Measurements from ENCODE around the gene HMCN1. TPM values are rescaled to one million over a fixed set of nuclear protein-coding genes. Genes with fewer than 3 reads are reported as not detected.

HMCN1 gene
- total and polyA plus RNA-seq, 4 donors, result 1.5 to 6.8 (median 3.5) TPM

GRCh38 chr1:185907246-185907645 is 173.1 kb downstream of the HMCN1 start (continued):
- TF ChIP-seq ZBTB33 (IDR thresholded peaks at IDR 0.05) (no peak), ATF3 (IDR thresholded peaks at IDR 0.05) (no peak), RXRA (IDR thresholded peaks at IDR 0.05) (no peak), FOXA1 (IDR thresholded peaks at IDR 0.05) (no peak), MAX (IDR thresholded peaks at IDR 0.05) (no peak), HNF4G (IDR thresholded peaks at IDR 0.05) (no peak)

- Histone ChIP-seq H3K9me3 (ENCODE audit: control insufficient read depth in 4 of 4, low read length in 3 of 4) (no peaks in the 10 kb centered on the region), H3K27ac (ENCODE audit: low read depth in 1 of 2, low read length in 2 of 2) (no peak overlapping the region), H3K4me3 (ENCODE audit: low read depth in 1 of 3, low read length in 3 of 3) (no peak overlapping the region), H3K4me1 (ENCODE audit: control insufficient read depth in 4 of 4, insufficient read depth in 4 of 4, low read length in 3 of 4) (no peaks in the 10 kb centered on the region), H3K36me3 (ENCODE audit: control insufficient read depth in 4 of 4, insufficient read depth in 3 of 4, low read depth in 1 of 4, low read length in 3 of 4) (no peaks in the 10 kb centered on the region), H3K27me3 (ENCODE audit: control insufficient read depth in 4 of 4, insufficient read depth in 4 of 4, low read length in 3 of 4) (no peaks in the 10 kb centered on the region), H3K9ac (ENCODE audit: low read depth in 1 of 2, low read length in 2 of 2) (no peak overlapping the region)
- WGBS, result 76% methylated on average over 4 of the region's 4 CpGs
- DNase-seq (ENCODE audit: low spot score), result no peak
- TF ChIP-seq FOXA2 (IDR thresholded peaks at IDR 0.05) (no peak), ZBTB33 (IDR thresholded peaks at IDR 0.05) (no peak), TAF1 (conservative IDR thresholded peaks at IDR 0.05) (no peak), GABPA (IDR thresholded peaks at IDR 0.05 in 1 of 2, conservative IDR thresholded peaks at IDR 0.05 in 1 of 2) (no peak), MAX (IDR thresholded peaks at IDR 0.05) (no peak), FOXA1 (IDR thresholded peaks at IDR 0.05) (no peak), YY1 (IDR thresholded peaks at IDR 0.05) (no peak), SP1 (IDR thresholded peaks at IDR 0.05) (no peak), CTCF (IDR thresholded peaks at IDR 0.05; ENCODE audit: low read depth, low read length, missing input control) (no peak), RXRA (IDR thresholded peaks at IDR 0.05) (no peak), HNF4A (conservative IDR thresholded peaks at IDR 0.05) (no peak), RAD21 (IDR thresholded peaks at IDR 0.05) (no peak), ATF3 (IDR thresholded peaks at IDR 0.05) (no peak), HNF4G (IDR thresholded peaks at IDR 0.05) (no peak)
Measured at GRCh38 chr1:185911978-185912377, 177.8 kb downstream of the HMCN1 start.

Data from liver (tissue), 9 donors.